IMR-90 (cell line): Measurements from ENCODE around the gene ZNRF3.

Experiments
- BHLHE40 ChIP-seq: fragments of 150-350 bp; IDR thresholded peaks from 2 replicates; pipeline ENCODE4 v1.6.1; 2016; ENCODE audit warnings: mild to moderate bottlenecking, low read depth, low read length
- CEBPB ChIP-seq: IDR thresholded peaks from 2 replicates; pipeline ENCODE4 v1.6.1; 2012; ENCODE audit warnings: low read depth, low read length, improper control_type of control experiment
- CHD1 ChIP-seq: IDR thresholded peaks from 2 replicates; pipeline ENCODE4 v1.6.1; 2012; ENCODE audit warnings: low read depth, low read length, improper control_type of control experiment
- CTCF ChIP-seq: conservative IDR thresholded peaks from 2 replicates; pipeline ENCODE4 v1.5.1; 2012; ENCODE audit warnings: mild to moderate bottlenecking, low read depth, low read length, improper control_type of control experiment
- ELK1 ChIP-seq: fragments of 150-350 bp; IDR thresholded peaks from 2 replicates; pipeline ENCODE4 v1.6.1; 2016; ENCODE audit warnings: low read depth, mild to moderate bottlenecking, low read length, moderate library complexity, borderline replicate concordance
- MAZ ChIP-seq: IDR thresholded peaks from 2 replicates; pipeline ENCODE4 v1.6.1; 2012; ENCODE audit warnings: low read depth, mild to moderate bottlenecking, low read length, improper control_type of control experiment, moderate library complexity, borderline replicate concordance
- MXI1 ChIP-seq: IDR thresholded peaks from 2 replicates; pipeline ENCODE4 v1.6.1; 2012; ENCODE audit warnings: low read depth, mild to moderate bottlenecking, low read length, moderate library complexity, borderline replicate concordance
- POLR2A ChIP-seq: IDR thresholded peaks from 2 replicates; pipeline ENCODE4 v1.6.1; 2012; ENCODE audit warnings: mild to moderate bottlenecking, low read depth, low read length
- RAD21 ChIP-seq: IDR thresholded peaks from 2 replicates; pipeline ENCODE4 v1.6.1; 2012; ENCODE audit warnings: low read length, improper control_type of control experiment
- RCOR1 ChIP-seq: IDR thresholded peaks from 2 replicates; pipeline ENCODE4 v1.6.1; 2012; ENCODE audit warnings: mild to moderate bottlenecking, low read length, improper control_type of control experiment; ENCODE audit not compliant: insufficient replicate concordance
- RFX5 ChIP-seq: IDR thresholded peaks from 2 replicates; pipeline ENCODE4 v1.8.0; 2012; ENCODE audit warnings: low read depth, mild to moderate bottlenecking, low read length, moderate library complexity
- SMC3 ChIP-seq: fragments of 150-350 bp; IDR thresholded peaks from 2 replicates; pipeline ENCODE4 v1.6.1; 2016; ENCODE audit warnings: low read depth, mild to moderate bottlenecking, antibody characterized with exemption, low read length, moderate library complexity
- USF2 ChIP-seq: fragments of 150-350 bp; IDR thresholded peaks from 2 replicates; pipeline ENCODE4 v1.6.1; 2017; ENCODE audit warnings: mild to moderate bottlenecking, antibody characterized with exemption, low read length, low read depth

- TF ChIP-seq POLR2A, result no peak
- TF ChIP-seq CTCF, result no peak
- TF ChIP-seq SMC3, result no peak
- TF ChIP-seq MAZ, result no peak
- no peak for TF ChIP-seq CHD1
- TF ChIP-seq RAD21, result no peak
- no peak for TF ChIP-seq CEBPB
- TF ChIP-seq USF2, result no peak
- TF ChIP-seq RCOR1, result no peak
- no peak for TF ChIP-seq RFX5
- TF ChIP-seq ELK1, result no peak
- TF ChIP-seq MXI1, result no peak
- no peak for TF ChIP-seq BHLHE40
Observed at GRCh38 chr22:29012952-29013351, 129.6 kb downstream of the ZNRF3 start.
